HUES6 (cell line): ENCODE measurements around the gene GALNT12.
A peak's percentile ranks its signal among the peaks of the same experiment; 100 is the strongest.

ENCODE experiments used
- H3K27ac ChIP-seq: 2 replicates; pipeline ENCODE4 v1.7.0; 2013; ENCODE audit warnings: low read depth, mild to moderate bottlenecking, low read length, inconsistent platforms
- H3K27me3 ChIP-seq: 2 replicates; pipeline ENCODE4 v1.6.1; 2013; ENCODE audit warnings: low read length; ENCODE audit not compliant: control insufficient read depth, insufficient read depth
- H3K36me3 ChIP-seq: 2 replicates; pipeline ENCODE4 v1.6.1; 2013; ENCODE audit warnings: low read length; ENCODE audit not compliant: control insufficient read depth, insufficient read depth
- H3K4me1 ChIP-seq: 2 replicates; pipeline ENCODE4 v1.6.1; 2013; ENCODE audit warnings: low read length; ENCODE audit not compliant: control insufficient read depth, insufficient read depth
- H3K4me3 ChIP-seq: 2 replicates; pipeline ENCODE4 v1.5.1; 2013; ENCODE audit warnings: low read depth, low read length
- H3K9ac ChIP-seq: one replicate; pipeline ENCODE4 v1.6.1; 2013; ENCODE audit warnings: mild to moderate bottlenecking, low read length
- H3K9me3 ChIP-seq: 2 replicates; pipeline ENCODE4 v1.6.1; 2013; ENCODE audit warnings: low read depth, low read length; ENCODE audit not compliant: control insufficient read depth, insufficient read depth

The GALNT12 gene, protein sequence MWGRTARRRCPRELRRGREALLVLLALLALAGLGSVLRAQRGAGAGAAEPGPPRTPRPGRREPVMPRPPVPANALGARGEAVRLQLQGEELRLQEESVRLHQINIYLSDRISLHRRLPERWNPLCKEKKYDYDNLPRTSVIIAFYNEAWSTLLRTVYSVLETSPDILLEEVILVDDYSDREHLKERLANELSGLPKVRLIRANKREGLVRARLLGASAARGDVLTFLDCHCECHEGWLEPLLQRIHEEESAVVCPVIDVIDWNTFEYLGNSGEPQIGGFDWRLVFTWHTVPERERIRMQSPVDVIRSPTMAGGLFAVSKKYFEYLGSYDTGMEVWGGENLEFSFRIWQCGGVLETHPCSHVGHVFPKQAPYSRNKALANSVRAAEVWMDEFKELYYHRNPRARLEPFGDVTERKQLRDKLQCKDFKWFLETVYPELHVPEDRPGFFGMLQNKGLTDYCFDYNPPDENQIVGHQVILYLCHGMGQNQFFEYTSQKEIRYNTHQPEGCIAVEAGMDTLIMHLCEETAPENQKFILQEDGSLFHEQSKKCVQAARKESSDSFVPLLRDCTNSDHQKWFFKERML

DNA sequence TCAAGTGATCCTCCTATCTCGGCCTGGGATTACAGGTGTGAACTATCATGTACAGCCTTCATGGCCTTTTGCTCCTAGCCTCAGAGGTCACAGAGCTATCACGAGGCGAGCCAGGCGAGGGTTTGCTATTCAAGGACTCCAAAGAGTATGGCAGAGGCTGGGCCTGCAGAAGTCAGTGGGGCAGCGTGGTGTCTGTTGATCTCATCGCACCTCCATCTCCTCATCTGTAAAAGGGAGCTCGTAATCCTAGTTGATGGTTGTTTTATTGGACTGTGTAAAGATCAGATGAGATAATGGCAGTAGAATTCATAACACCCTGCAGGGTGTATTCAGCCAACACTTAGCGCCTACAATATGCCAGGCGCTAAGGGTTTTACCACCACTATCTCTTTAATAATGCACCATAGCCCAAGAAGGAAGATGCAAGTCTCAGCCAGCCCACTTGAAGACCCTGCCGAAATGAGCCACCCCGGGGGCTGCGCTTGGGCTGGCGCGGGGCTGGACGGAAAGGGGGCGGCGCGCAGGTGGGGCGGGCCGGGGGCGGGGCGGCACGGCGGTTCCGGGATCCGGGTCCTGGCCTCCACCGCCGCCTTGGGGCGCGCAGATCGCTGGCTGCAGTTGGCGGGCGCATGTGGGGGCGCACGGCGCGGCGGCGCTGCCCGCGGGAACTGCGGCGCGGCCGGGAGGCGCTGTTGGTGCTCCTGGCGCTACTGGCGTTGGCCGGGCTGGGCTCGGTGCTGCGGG lies at the start of gene GALNT12:
Gene GALNT12 (plus strand): TSS at position 601 of the 744 bp plus-strand sequence. CDS start 29 bp downstream, at position 630.
- no peak within 1 kb of the TSS for H3K27ac ChIP-seq
- H3K9me3 ChIP-seq, result no peaks in the 10 kb centered on the region
- H3K4me3 ChIP-seq, result peak within 1 kb of the TSS; percentile 70
- no peaks in the 10 kb centered on the region for H3K36me3 ChIP-seq
- H3K9ac ChIP-seq, result no peak within 1 kb of the TSS
- H3K27me3 ChIP-seq, result peaks cover 26% of the 10 kb centered on the region
- peaks cover 29% of the 10 kb centered on the region for H3K4me1 ChIP-seq

DNA sequence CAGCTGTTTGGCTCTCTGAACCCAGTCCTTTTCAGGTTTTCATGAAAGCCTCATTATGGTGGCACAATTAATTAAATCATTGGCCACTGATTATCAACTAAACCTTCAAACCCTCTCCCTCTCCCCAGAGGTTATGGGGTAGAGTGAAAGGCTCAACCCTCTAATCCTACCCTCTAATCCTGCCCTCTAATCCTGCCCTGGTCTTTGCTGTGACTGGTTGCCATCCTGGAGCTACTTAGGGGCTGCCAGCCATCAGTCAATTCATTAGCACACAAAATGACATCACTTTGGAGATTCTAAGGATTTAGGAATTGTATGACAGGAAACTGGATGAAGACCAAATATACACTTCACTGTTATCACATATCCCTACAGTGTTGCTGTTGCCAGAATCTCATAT lies 47.2 kb upstream of the GALNT12 start:
- peaks cover 46% of the 10 kb centered on the region for H3K36me3 ChIP-seq
- no peaks in the 10 kb centered on the region for H3K4me1 ChIP-seq
- no peaks in the 10 kb centered on the region for H3K27me3 ChIP-seq
- no peak overlapping the region for H3K27ac ChIP-seq
- H3K9ac ChIP-seq, result no peak overlapping the region
- H3K9me3 ChIP-seq, result peaks cover 10% of the 10 kb centered on the region
- no peak overlapping the region for H3K4me3 ChIP-seq

DNA sequence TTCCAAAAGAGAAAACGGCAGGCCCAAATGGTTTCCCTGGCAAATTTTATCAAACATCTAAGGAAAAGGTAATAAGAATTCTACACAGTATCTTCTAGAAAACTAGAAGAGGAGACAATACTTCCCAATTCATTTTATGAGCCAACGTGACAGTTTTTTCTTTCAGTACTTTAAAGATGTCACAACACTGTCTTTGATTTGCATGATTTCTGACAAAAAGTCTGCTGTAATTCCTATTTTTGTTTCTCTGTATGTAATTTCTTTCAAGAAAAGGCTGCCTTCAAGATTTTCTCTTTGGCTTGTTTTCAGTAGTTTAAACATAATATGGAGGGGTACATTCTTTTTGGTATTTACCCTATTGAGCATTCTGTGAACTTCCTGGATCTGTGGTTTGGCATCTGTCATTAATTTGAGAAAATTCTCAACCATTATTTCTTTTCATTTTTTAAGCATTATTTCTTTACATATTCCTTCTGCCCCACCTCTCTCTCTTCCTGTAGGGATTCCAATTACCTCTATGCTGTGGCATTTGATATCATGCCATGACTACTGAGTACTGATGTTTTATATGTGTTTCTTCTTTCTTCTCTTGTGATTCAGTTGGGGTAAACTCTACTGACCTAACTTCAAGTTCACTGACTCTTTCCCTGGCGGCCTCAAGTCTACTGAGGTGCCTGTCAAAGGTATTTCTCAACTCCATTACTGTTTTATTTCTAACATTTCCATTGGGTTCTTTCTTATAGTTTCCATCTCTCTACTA lies 43.3 kb upstream of the GALNT12 start:
- Histone ChIP-seq H3K36me3 (peaks cover 51% of the 10 kb centered on the region), H3K9ac (no peak overlapping the region), H3K27ac (no peak overlapping the region), H3K27me3 (no peaks in the 10 kb centered on the region), H3K9me3 (peaks cover 2% of the 10 kb centered on the region; the same call in 1 of the 2 replicates), H3K4me3 (no peak overlapping the region), H3K4me1 (no peaks in the 10 kb centered on the region)

DNA sequence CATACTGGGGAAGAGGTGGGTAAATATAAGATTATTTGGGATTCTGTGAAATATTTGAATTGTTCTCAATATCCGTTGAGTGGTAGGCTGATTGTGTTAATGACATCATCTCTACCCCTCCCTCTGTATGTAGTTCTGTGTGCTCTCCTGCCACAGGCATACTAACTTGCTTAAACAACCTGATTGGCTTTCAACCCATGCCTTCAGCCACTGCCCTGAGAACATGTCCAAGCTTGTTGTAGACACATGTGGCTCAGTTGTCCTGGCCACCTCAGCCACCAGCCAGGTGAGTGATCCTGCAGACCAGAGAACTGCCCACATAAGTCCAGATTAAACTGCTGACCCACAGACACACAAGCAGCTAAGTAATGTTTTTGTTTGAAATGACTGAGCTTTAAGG lies 42.2 kb upstream of the GALNT12 start:
- H3K27ac ChIP-seq, result no peak overlapping the region
- H3K4me1 ChIP-seq, result no peaks in the 10 kb centered on the region
- no peak overlapping the region for H3K9ac ChIP-seq
- H3K27me3 ChIP-seq, result no peaks in the 10 kb centered on the region
- H3K9me3 ChIP-seq, result no peaks in the 10 kb centered on the region
- H3K4me3 ChIP-seq, result no peak overlapping the region
- H3K36me3 ChIP-seq, result peaks cover 54% of the 10 kb centered on the region

DNA sequence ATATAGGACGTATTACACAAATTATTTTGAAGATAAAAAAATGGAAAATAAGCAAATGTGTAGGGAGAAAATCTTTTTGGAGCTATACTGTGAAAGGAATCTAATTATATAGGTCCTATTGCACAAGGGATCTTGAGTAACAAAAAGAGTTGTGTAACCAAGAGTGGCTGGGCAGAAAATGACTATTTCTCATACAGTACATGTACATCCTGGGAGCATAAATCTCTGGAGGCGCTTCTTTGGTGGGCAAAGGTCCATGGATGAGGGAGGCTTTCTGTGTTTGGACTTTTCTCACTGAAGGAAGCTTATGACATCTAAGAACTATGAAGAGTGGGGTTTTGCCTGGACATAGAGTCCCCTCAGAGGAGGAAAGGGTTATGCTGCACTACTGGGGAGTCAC lies 40.9 kb upstream of the GALNT12 start:
- Histone ChIP-seq H3K27me3 (no peaks in the 10 kb centered on the region), H3K4me3 (no peak overlapping the region), H3K36me3 (peaks cover 62% of the 10 kb centered on the region), H3K4me1 (no peaks in the 10 kb centered on the region), H3K27ac (no peak overlapping the region), H3K9me3 (no peaks in the 10 kb centered on the region), H3K9ac (no peak overlapping the region)

- Histone ChIP-seq H3K9me3 (no peaks in the 10 kb centered on the region), H3K4me1 (no peaks in the 10 kb centered on the region), H3K27ac (no peak overlapping the region), H3K27me3 (no peaks in the 10 kb centered on the region), H3K9ac (no peak overlapping the region), H3K36me3 (peaks cover 68% of the 10 kb centered on the region), H3K4me3 (no peak overlapping the region)
These were observed 40.3 kb upstream of the GALNT12 start for GRCh38 chr9:98767196-98767595.

DNA sequence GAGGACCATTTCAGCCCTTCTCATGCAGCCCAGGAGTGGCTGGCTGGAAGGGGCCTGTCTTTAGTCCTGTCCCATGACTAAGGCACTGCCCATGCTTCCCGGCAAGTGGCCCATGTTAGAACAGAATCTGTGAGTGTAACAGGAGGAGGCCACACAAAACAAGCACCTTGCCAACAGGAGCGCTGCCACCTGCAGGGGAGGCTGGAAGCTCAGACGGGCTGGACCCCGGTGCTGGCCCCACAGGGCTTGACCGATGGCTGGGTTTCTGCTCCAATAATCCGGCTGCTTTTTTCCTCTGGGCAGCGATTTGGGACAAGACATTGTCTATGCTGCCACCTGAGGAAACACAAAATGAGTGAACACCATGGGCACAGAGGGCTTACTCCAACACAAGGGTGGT lies 39.6 kb upstream of the GALNT12 start:
- Histone ChIP-seq H3K27ac (no peak overlapping the region), H3K9me3 (no peaks in the 10 kb centered on the region), H3K4me3 (no peak overlapping the region), H3K27me3 (no peaks in the 10 kb centered on the region), H3K4me1 (no peaks in the 10 kb centered on the region), H3K9ac (no peak overlapping the region), H3K36me3 (peaks cover 75% of the 10 kb centered on the region)

DNA sequence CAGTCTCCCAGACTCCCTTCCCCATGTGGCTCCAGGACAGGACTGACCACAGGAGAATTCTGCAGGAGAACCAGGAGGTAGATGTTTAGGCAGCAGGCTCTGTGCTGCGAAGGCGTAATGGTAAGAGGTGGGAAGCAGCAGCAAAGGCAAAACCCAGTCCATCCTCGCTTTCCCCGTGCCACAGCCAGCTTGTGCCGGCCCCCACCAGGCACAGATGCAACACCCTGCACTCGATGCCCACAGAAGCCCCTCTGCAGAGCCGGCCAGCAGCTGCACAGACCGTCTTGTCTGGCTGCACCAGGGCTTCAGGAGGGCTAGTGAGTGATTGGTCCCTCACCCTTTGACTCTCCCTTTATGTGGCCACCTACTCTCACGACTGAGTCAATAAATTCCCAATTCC lies 39.1 kb upstream of the GALNT12 start:
- peaks cover 79% of the 10 kb centered on the region for H3K36me3 ChIP-seq

DNA sequence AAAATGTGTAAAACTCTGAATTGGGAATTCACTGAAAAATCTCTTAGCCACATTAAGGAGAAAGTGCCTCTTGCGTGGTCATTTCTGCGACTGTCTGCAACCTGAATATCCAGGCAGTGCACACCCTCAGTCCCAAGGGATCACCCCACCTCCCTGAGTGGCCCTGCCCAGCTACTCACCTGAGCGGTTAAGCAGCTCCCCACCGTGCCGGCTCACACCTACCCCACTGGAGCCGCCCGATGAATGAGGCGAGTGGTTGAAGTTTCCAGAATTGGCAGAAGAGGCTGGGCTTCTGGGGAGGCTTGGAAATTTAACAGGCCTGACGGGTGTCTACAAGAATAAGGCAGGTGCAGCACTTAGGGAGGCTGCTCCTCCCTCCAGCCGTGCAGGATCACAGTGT lies 36.8 kb upstream of the GALNT12 start:
- no peak overlapping the region for H3K4me3 ChIP-seq
- H3K9ac ChIP-seq, result no peak overlapping the region
- no peak overlapping the region for H3K27ac ChIP-seq
- H3K27me3 ChIP-seq, result no peaks in the 10 kb centered on the region
- H3K4me1 ChIP-seq, result no peaks in the 10 kb centered on the region
- no peaks in the 10 kb centered on the region for H3K9me3 ChIP-seq
- peaks cover 79% of the 10 kb centered on the region for H3K36me3 ChIP-seq

More for the DNA sequence above, 39.1 kb upstream of the GALNT12 start:
- Histone ChIP-seq H3K27ac (no peak overlapping the region), H3K9me3 (no peaks in the 10 kb centered on the region), H3K27me3 (no peaks in the 10 kb centered on the region), H3K4me1 (no peaks in the 10 kb centered on the region), H3K4me3 (no peak overlapping the region), H3K9ac (no peak overlapping the region)

DNA sequence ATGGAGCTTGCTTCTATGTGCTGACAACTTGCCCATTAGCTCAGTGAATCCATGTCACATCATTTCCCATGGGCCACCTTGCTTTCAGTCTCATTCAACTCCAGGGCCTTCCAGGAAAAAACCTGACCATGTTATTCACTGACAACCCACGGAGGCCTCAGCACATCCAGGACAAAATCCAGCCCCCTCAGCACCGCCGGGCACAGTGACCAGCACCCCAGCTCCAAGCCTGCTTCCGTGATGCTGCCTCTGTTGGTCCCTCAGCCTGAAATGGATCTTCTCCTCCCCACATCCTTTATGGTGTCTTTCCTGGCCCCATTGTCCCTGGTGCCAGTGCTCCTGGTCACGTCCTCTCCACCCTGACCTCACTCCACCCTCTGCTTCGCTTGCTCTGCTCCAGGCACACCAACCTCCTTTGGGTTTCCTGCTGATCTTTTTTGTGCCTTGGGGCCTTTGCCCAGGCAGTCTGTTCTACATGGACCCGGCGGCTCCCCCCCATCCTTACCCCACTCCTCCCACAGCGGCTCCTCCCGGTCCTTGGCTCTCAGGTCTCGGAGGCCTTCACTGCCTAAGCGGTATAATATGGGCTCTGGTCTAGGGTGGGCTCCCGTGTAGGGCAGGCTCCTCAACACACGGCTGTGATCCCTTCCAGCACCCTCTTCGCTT lies 36.1 kb upstream of the GALNT12 start:
- Histone ChIP-seq H3K4me3 (no peak overlapping the region), H3K36me3 (peaks cover 76% of the 10 kb centered on the region), H3K9me3 (no peaks in the 10 kb centered on the region), H3K27ac (no peak overlapping the region), H3K27me3 (no peaks in the 10 kb centered on the region), H3K4me1 (no peaks in the 10 kb centered on the region), H3K9ac (no peak overlapping the region)
